Mesendoderm (in vitro differentiated cells): ENCODE data around the gene ENTR1.

ENCODE experiments used
- DNase-seq: peaks from one replicate; pipeline ENCODE4 v3.0.0; 2013
- H2AK5ac ChIP-seq: 2 replicates; pipeline ENCODE4 v1.6.1; 2013; ENCODE audit warnings: low read length, inconsistent platforms
- H2BK120ac ChIP-seq: 2 replicates; pipeline ENCODE4 v1.6.1; 2013; ENCODE audit warnings: low read depth, mild to moderate bottlenecking, low read length, moderate library complexity, mixed read lengths
- H2BK15ac ChIP-seq: replicated peaks from 2 replicates; pipeline ENCODE4 v1.6.1; 2013; ENCODE audit warnings: low read depth, mild to moderate bottlenecking, moderate library complexity
- H2BK5ac ChIP-seq: 2 replicates; pipeline ENCODE4 v1.6.1; 2013; ENCODE audit warnings: low read length, inconsistent platforms
- H3K18ac ChIP-seq: 2 replicates; pipeline ENCODE4 v1.6.1; 2013; ENCODE audit warnings: mild to moderate bottlenecking, low read length, mixed read lengths
- H3K23ac ChIP-seq: one replicate; pipeline ENCODE4 v1.6.1; 2013; ENCODE audit warnings: low read length
- H3K27ac ChIP-seq: 2 replicates; pipeline ENCODE4 v1.5.1; 2013; ENCODE audit warnings: low read depth, mild to moderate bottlenecking, inconsistent platforms, low read length, moderate library complexity
- H3K27me3 ChIP-seq: 2 replicates; pipeline ENCODE4 v1.6.1; 2013; ENCODE audit warnings: low read length, control low read depth, mild to moderate bottlenecking, inconsistent platforms; ENCODE audit not compliant: insufficient read depth, poor library complexity
- H3K36me3 ChIP-seq: 2 replicates; pipeline ENCODE4 v1.6.1; 2013; ENCODE audit warnings: low read length, inconsistent platforms; ENCODE audit not compliant: control insufficient read depth, insufficient read depth
- H3K4ac ChIP-seq: one replicate; pipeline ENCODE4 v1.6.1; 2013; ENCODE audit warnings: low read depth, mild to moderate bottlenecking, low read length, moderate library complexity
- H3K4me1 ChIP-seq: 2 replicates; pipeline ENCODE4 v1.6.1; 2013; ENCODE audit warnings: low read depth, low read length, inconsistent platforms; ENCODE audit not compliant: control insufficient read depth
- H3K4me2 ChIP-seq: 2 replicates; pipeline ENCODE4 v1.6.1; 2013; ENCODE audit warnings: low read length
- H3K4me3 ChIP-seq: 2 replicates; pipeline ENCODE4 v1.5.1; 2013; ENCODE audit warnings: mild to moderate bottlenecking, low read length
- H3K56ac ChIP-seq: one replicate; pipeline ENCODE4 v1.6.1; 2013; ENCODE audit warnings: low read length
- H3K79me1 ChIP-seq: 2 replicates; pipeline ENCODE4 v1.6.1; 2013; ENCODE audit warnings: low read length, inconsistent platforms
- H3K79me2 ChIP-seq: 2 replicates; pipeline ENCODE4 v1.6.1; 2013; ENCODE audit warnings: mild to moderate bottlenecking, low read length; ENCODE audit not compliant: control insufficient read depth, insufficient read depth
- H3K9ac ChIP-seq: 2 replicates; pipeline ENCODE4 v1.6.1; 2013; ENCODE audit warnings: low read length, inconsistent platforms
- H4K5ac ChIP-seq: one replicate; pipeline ENCODE4 v1.6.1; 2013; ENCODE audit warnings: low read length
- H4K8ac ChIP-seq: one replicate; pipeline ENCODE4 v1.6.1; 2013; ENCODE audit warnings: low read depth, mild to moderate bottlenecking, control low read depth, low read length, moderate library complexity
- WGBS: extraction: QIAGEN DNeasy Blood & Tissue Kit; methylation state at CpG from one replicate; pipeline ENCODE4 v1.1.7; 2013; ENCODE audit warnings: low lambda C conversion rate, missing lambda C conversion rate; ENCODE audit not compliant: insufficient coverage; ENCODE audit errors: extremely low coverage; 5-methylcytosine and 5-hydroxymethylcytosine counted together

ENTR1 gene

GRCh38 chr9:136441191-136441680, 30.8 kb upstream of the ENTR1 start:
- H3K79me2 ChIP-seq = peaks cover 2% of the 10 kb centered on the region
- no peak overlapping the region for H3K27ac ChIP-seq
- no peak overlapping the region for H3K4ac ChIP-seq
- no peak overlapping the region for H3K4me2 ChIP-seq
- H2BK5ac ChIP-seq = no peak overlapping the region
- H2AK5ac ChIP-seq = no peak overlapping the region
- no peak for DNase-seq
- H3K4me1 ChIP-seq = no peaks in the 10 kb centered on the region
- no peak overlapping the region for H3K4me3 ChIP-seq
- no peak overlapping the region for H3K23ac ChIP-seq
- no peak overlapping the region for H2BK15ac ChIP-seq
- no peaks in the 10 kb centered on the region for H3K27me3 ChIP-seq
- H2BK120ac ChIP-seq = no peak overlapping the region
- no peak overlapping the region for H4K8ac ChIP-seq
- WGBS = no CpG with 5 or more reads among the region's 15 CpGs
- H3K56ac ChIP-seq = no peak overlapping the region
- H4K5ac ChIP-seq = no peak overlapping the region
- H3K18ac ChIP-seq = no peak overlapping the region
- H3K79me1 ChIP-seq = peaks cover 8% of the 10 kb centered on the region
- peaks cover 4% of the 10 kb centered on the region for H3K36me3 ChIP-seq
- no peak overlapping the region for H3K9ac ChIP-seq

DNA sequence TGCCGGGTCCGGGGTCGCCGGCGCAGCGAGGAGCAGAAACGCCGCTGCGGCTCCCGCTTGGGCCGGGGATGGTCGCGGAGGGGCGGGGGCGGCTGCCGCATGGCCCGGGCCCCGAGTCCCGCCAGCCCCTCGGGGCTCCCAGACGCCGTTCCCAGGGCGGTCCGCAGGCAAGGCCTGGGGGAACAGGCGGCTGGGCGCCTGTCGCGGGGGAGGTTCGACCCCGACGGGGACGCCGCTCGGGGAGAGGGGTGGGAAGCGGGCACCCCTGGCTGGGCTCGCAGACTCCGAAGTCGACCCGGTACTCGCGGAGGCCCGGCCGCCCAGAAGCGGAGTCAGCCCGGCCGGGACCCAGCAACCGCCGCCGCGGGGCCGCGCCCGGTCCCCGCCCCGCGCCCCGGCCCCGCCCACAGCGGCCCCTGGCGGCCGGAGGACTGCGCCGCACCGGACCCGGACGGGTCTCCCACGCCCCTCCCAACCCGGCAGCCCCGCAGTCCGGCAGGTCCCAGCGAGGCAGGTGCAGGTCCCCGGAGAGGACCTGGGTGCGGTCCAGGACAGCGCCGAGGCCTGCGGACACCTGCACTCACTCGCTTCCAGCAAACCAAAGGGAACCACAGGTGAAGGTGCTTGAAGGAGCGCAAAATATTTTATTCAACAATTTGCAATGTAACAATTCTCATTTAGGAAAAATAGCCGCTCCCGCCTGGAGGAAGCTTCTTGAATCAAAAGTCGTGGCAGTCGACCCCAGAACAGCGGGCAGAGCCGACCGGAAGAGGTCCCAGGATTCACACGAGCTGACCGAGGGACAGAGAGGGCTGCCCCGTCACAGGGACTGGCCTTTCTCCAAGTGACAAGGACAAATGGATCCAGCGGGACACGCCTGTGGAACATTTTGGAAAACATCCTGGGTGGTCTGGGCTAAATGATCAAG, 29.3 kb upstream of the ENTR1 start, which contains the start of gene INPP5E:
TSS of gene INPP5E (minus strand) at position 365 of the 928 bp plus-strand sequence. CDS start 426 bp downstream, outside the sequence.
- no peak within 1 kb of the TSS for H2BK120ac ChIP-seq
- H3K4me3 ChIP-seq = peak within 1 kb of the TSS; percentile 85
- no peak within 1 kb of the TSS for H2BK5ac ChIP-seq
- no peaks in the 10 kb centered on the region for H3K4me1 ChIP-seq
- peak within 1 kb of the TSS; percentile 31 for H3K27ac ChIP-seq
- H2AK5ac ChIP-seq = no peak within 1 kb of the TSS
- H3K18ac ChIP-seq = peak within 1 kb of the TSS; percentile 43
- peak within 1 kb of the TSS; percentile 66 for H3K23ac ChIP-seq
- no peaks in the 10 kb centered on the region for H3K27me3 ChIP-seq
- H3K4me2 ChIP-seq = peak within 1 kb of the TSS; percentile 88
- H3K9ac ChIP-seq = peak within 1 kb of the TSS; percentile 89
- peak within 1 kb of the TSS; percentile 96 for H3K56ac ChIP-seq
- H4K8ac ChIP-seq = peak within 1 kb of the TSS; percentile 39
- peaks cover 6% of the 10 kb centered on the region for H3K79me2 ChIP-seq
- DNase-seq = peak; percentile 74
- H3K79me1 ChIP-seq = peaks cover 8% of the 10 kb centered on the region
- H4K5ac ChIP-seq = no peak within 1 kb of the TSS
- H3K36me3 ChIP-seq = peaks cover 2% of the 10 kb centered on the region
- WGBS = no CpG with 5 or more reads among the region's 90 CpGs
- peak within 1 kb of the TSS; percentile 72 for H3K4ac ChIP-seq
- no peak within 1 kb of the TSS for H2BK15ac ChIP-seq

- Histone ChIP-seq H3K4me3 (peak overlapping the region; percentile 85), H3K27me3 (no peaks in the 10 kb centered on the region), H3K27ac (no peak overlapping the region), H4K8ac (peak overlapping the region; percentile 39), H3K4ac (peak overlapping the region; percentile 72), H3K4me2 (peak overlapping the region; percentile 88), H3K23ac (peak overlapping the region; percentile 66), H3K9ac (peak overlapping the region; percentile 89), H3K79me1 (peaks cover 10% of the 10 kb centered on the region), H3K18ac (peak overlapping the region; percentile 43), H4K5ac (no peak overlapping the region), H3K36me3 (peaks cover 2% of the 10 kb centered on the region), H2BK15ac (no peak overlapping the region), H2BK120ac (no peak overlapping the region), H3K79me2 (peaks cover 6% of the 10 kb centered on the region), H3K4me1 (no peaks in the 10 kb centered on the region), H2AK5ac (no peak overlapping the region), H2BK5ac (no peak overlapping the region), H3K56ac (peak overlapping the region; percentile 96)
- WGBS = no CpG with 5 or more reads among the region's 91 CpGs
- DNase-seq = peak; percentile 48
Observed at GRCh38 chr9:136438548-136439480, 28.4 kb upstream of the ENTR1 start.

DNA sequence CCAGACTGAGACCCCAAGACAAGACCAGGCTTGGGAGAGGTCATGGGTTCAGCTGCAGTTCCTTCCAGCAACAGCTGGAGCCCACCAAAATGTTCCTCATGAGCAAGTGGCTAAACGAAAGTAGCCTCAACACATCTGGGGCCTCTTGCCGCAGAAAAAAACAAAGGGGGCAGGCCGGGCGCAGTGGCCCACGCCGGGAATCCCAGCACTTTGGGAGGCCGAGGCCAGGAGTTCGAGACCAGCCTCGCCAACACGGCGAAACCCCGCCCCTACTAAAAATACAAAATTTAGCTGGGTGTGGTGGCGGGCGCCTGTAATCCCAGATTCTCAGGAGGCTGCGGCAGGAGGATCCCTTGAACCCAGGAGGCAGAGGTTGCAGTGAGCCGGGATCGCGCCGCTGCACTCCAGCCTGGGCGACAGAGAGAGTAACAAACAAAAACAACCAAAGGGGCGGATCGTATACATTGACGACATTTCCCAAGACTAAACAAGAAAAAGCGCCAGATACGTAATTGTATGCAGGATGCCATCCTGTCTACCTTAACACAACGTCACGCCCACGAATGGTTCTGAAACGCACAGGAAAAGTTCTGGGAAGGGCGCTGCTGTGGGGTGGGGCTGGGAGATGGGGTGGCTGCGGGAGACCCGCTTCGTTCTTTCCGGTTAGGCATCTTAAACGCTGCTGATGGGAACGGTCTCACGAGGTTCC, 27.6 kb upstream of the ENTR1 start:
- no CpG with 5 or more reads among the region's 37 CpGs for WGBS
- Histone ChIP-seq H3K23ac (peak overlapping the region; percentile 45), H3K18ac (no peak overlapping the region), H3K4me1 (no peaks in the 10 kb centered on the region), H3K4me2 (peak overlapping the region; percentile 88), H2AK5ac (no peak overlapping the region), H3K9ac (peak overlapping the region; percentile 89), H2BK120ac (no peak overlapping the region), H3K4me3 (peak overlapping the region; percentile 85), H4K5ac (no peak overlapping the region), H3K56ac (peak overlapping the region; percentile 96), H3K79me1 (peaks cover 10% of the 10 kb centered on the region), H4K8ac (no peak overlapping the region), H3K4ac (no peak overlapping the region), H3K79me2 (peaks cover 6% of the 10 kb centered on the region), H2BK5ac (no peak overlapping the region), H3K36me3 (peaks cover 2% of the 10 kb centered on the region), H3K27me3 (no peaks in the 10 kb centered on the region), H2BK15ac (no peak overlapping the region), H3K27ac (no peak overlapping the region)
- no peak for DNase-seq

DNA sequence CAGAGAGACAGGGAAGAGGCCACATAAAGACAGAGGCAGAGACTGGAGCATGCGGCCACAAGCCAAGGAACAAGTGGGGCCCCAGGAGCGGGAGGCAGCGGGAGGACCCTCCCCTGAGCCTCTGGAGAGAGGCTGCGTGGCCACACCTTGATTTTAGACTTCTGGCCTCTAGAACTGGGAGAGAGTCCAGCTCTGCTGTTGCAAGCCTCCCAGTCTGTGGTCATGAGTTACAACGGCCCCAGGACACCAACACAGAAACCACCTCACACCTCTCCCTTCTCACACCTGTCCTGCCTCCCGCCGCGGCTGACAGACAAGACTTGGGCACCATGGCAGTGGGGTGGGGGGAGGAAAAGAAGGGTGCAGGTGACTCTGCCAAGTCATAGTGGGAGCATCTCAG, 27.0 kb upstream of the ENTR1 start:
- no CpG with 5 or more reads among the region's 8 CpGs for WGBS
- Histone ChIP-seq H4K5ac (no peak overlapping the region), H3K4ac (no peak overlapping the region), H2AK5ac (no peak overlapping the region), H3K4me3 (no peak overlapping the region), H2BK120ac (no peak overlapping the region), H2BK15ac (no peak overlapping the region), H3K79me1 (peaks cover 10% of the 10 kb centered on the region), H3K36me3 (peaks cover 2% of the 10 kb centered on the region), H3K27ac (no peak overlapping the region), H3K79me2 (peaks cover 6% of the 10 kb centered on the region), H3K4me2 (no peak overlapping the region), H3K4me1 (no peaks in the 10 kb centered on the region), H3K9ac (peak overlapping the region; percentile 0), H3K27me3 (no peaks in the 10 kb centered on the region), H2BK5ac (no peak overlapping the region), H3K56ac (no peak overlapping the region), H3K23ac (no peak overlapping the region), H3K18ac (no peak overlapping the region), H4K8ac (no peak overlapping the region)
- DNase-seq = no peak
